ENCODE results near the gene TDRD7.

GRCh38 chr9:97528529-97529230, 116.8 kb downstream of the TDRD7 start:
- no peak for TF ChIP-seq CTCF (IDR thresholded peaks at IDR 0.05)
- no peak for TF ChIP-seq POLR2AphosphoS5 (IDR thresholded peaks at IDR 0.05)

Data from prostate gland (tissue), 2 donors.